Nephron progenitor cell (in vitro differentiated cells): ENCODE measurements around the gene DNAH8.
"Not testable (repeated sequence)": the region's sequence is repeated elsewhere in the genome, so short reads cannot be mapped to it uniquely, and the experiment has no call there.

Source experiments
- DNase-seq: peaks from one replicate; pipeline ENCODE4 v3.0.0; 2021
- H3K27ac Mint-ChIP-seq: 2 replicates; pipeline ENCODE4 v1.8.0; 2021; ENCODE audit warnings: mild to moderate bottlenecking, moderate library complexity, mixed read lengths
- H3K27me3 Mint-ChIP-seq: 2 replicates; pipeline ENCODE4 v1.8.0; 2021; ENCODE audit warnings: mild to moderate bottlenecking, low read depth, mixed read lengths; ENCODE audit not compliant: poor library complexity
- H3K36me3 Mint-ChIP-seq: 2 replicates; pipeline ENCODE4 v1.8.0; 2021; ENCODE audit warnings: low read depth, mixed read lengths
- H3K4me1 Mint-ChIP-seq: 2 replicates; pipeline ENCODE4 v1.8.0; 2021; ENCODE audit warnings: mixed read lengths
- H3K4me3 Mint-ChIP-seq: 2 replicates; pipeline ENCODE4 v1.8.0; 2021; ENCODE audit warnings: mild to moderate bottlenecking, moderate library complexity, mixed read lengths
- H3K9me3 Mint-ChIP-seq: 2 replicates; pipeline ENCODE4 v1.8.0; 2021; ENCODE audit warnings: mild to moderate bottlenecking, moderate library complexity, mixed read lengths
- TF ChIP-seq, protein P1 (sequence below): fragments of 200-600 bp; sonication (generic); IDR thresholded peaks from 2 replicates; pipeline ENCODE4 v1.5.0; 2021; ENCODE audit warnings: antibody characterized with exemption

DNAH8 gene

DNA sequence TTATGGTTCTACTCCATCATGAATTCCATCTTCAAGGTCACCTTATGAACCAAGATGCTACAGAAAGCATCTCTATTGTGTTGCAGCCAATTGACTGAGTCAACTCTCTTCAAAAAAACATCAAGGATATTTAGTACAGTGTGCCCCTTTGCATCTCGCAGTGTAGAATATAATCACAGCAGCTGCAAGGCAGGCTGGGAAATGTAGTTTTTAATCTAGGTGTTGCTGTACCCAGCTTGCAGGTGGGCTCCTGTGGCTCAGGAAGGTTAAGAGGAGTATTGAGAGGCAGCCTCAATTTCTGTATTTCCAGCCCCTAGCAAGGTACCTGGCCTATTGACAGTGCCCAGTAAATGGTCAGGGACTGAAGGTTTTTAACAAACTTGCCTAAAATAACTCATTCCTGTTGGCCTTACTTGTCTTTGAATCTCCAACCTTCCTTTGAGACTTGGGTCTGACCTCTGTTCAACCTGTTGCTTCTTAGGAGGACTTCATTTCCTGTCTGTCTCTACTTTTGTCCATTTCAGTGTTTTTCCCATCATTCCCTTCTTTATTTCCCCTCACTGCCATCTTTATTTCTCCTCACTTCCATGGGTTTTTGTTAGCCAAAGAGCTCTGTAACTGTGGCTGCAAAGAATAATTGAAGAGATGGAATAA, 150.5 kb downstream of the DNAH8 start:
- no peaks in the 10 kb centered on the region for H3K9me3 Mint-ChIP-seq
- H3K27me3 Mint-ChIP-seq, result peaks cover 14% of the 10 kb centered on the region
- DNase-seq, result no peak
- TF ChIP-seq, protein P1, sequence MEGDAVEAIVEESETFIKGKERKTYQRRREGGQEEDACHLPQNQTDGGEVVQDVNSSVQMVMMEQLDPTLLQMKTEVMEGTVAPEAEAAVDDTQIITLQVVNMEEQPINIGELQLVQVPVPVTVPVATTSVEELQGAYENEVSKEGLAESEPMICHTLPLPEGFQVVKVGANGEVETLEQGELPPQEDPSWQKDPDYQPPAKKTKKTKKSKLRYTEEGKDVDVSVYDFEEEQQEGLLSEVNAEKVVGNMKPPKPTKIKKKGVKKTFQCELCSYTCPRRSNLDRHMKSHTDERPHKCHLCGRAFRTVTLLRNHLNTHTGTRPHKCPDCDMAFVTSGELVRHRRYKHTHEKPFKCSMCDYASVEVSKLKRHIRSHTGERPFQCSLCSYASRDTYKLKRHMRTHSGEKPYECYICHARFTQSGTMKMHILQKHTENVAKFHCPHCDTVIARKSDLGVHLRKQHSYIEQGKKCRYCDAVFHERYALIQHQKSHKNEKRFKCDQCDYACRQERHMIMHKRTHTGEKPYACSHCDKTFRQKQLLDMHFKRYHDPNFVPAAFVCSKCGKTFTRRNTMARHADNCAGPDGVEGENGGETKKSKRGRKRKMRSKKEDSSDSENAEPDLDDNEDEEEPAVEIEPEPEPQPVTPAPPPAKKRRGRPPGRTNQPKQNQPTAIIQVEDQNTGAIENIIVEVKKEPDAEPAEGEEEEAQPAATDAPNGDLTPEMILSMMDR, result no peak
- no peak overlapping the region for H3K4me3 Mint-ChIP-seq
- H3K27ac Mint-ChIP-seq, result no peak overlapping the region
- H3K4me1 Mint-ChIP-seq, result no peaks in the 10 kb centered on the region
- no peaks in the 10 kb centered on the region for H3K36me3 Mint-ChIP-seq

- Mint-ChIP-seq H3K4me3 (no peak overlapping the region), H3K36me3 (no peaks in the 10 kb centered on the region), H3K27ac (no peak overlapping the region), H3K9me3 (no peaks in the 10 kb centered on the region), H3K4me1 (peaks cover 6% of the 10 kb centered on the region), H3K27me3 (peaks cover 14% of the 10 kb centered on the region)
- no peak for DNase-seq
- TF ChIP-seq, protein P1, result no peak
Observed at GRCh38 chr6:38867726-38868125, 152.6 kb downstream of the DNAH8 start.

- Mint-ChIP-seq H3K4me3 (no peak overlapping the region), H3K36me3 (no peaks in the 10 kb centered on the region), H3K9me3 (no peaks in the 10 kb centered on the region), H3K27ac (no peak overlapping the region), H3K27me3 (peaks cover 18% of the 10 kb centered on the region), H3K4me1 (peaks cover 21% of the 10 kb centered on the region)
- DNase-seq, result peak; percentile 74
- TF ChIP-seq, protein P1, result peak; percentile 93
Observed at GRCh38 chr6:38871741-38872568, 156.8 kb downstream of the DNAH8 start.

GRCh38 chr6:38873001-38873400, 157.9 kb downstream of the DNAH8 start:
- Mint-ChIP-seq H3K36me3 (no peaks in the 10 kb centered on the region), H3K4me3 (no peak overlapping the region), H3K27ac (no peak overlapping the region), H3K27me3 (peaks cover 11% of the 10 kb centered on the region), H3K4me1 (peaks cover 21% of the 10 kb centered on the region), H3K9me3 (no peaks in the 10 kb centered on the region)
- no peak for DNase-seq
- TF ChIP-seq, protein P1, result no peak

- not testable (repeated sequence) for H3K9me3 Mint-ChIP-seq, H3K4me3 Mint-ChIP-seq, H3K36me3 Mint-ChIP-seq, DNase-seq, H3K27ac Mint-ChIP-seq, H3K27me3 Mint-ChIP-seq
- peaks cover 21% of the 10 kb centered on the region for H3K4me1 Mint-ChIP-seq
Observed at GRCh38 chr6:38873816-38874215, 158.7 kb downstream of the DNAH8 start.

- Mint-ChIP-seq H3K27me3 (peaks cover 7% of the 10 kb centered on the region), H3K27ac (peak overlapping the region; percentile 32), H3K4me3 (no peak overlapping the region), H3K36me3 (no peaks in the 10 kb centered on the region), H3K9me3 (no peaks in the 10 kb centered on the region), H3K4me1 (peaks cover 21% of the 10 kb centered on the region)
- DNase-seq, result no peak
- TF ChIP-seq, protein P1, result no peak
Observed at GRCh38 chr6:38876475-38876874, 161.4 kb downstream of the DNAH8 start.
